HG03025 (cell line): ENCODE measurements around the gene DDX41.

ENCODE experiments used
- ATAC-seq: cut with Tn5 transposase; IDR thresholded peaks from one replicate; pipeline ENCODE4 v1.9.1; 2021; ENCODE audit warnings: mild to moderate bottlenecking, moderate library complexity; ENCODE audit not compliant: unreplicated experiment, low FRiP score

The DDX41 gene

DNA sequence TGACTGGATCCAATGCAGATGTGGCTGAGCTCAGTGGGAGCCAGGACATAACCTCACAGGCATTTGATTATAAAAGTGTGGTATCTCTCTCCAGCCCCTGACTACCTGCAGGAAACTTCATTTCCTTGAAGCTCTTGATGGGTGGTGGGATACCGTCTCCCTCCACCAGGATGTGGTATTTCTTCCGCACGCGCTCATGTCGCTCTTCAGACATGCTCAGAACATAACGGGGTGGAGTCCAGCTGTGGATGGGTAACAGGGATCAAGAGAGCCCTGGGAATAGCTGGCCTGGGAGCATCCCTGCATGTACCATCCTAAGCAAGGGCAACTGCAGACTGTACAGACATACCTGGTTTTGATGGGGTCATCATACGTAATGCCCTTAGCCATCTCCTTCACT is 1.2 kb downstream of the DDX41 start:
- ATAC-seq: no peak

DNA sequence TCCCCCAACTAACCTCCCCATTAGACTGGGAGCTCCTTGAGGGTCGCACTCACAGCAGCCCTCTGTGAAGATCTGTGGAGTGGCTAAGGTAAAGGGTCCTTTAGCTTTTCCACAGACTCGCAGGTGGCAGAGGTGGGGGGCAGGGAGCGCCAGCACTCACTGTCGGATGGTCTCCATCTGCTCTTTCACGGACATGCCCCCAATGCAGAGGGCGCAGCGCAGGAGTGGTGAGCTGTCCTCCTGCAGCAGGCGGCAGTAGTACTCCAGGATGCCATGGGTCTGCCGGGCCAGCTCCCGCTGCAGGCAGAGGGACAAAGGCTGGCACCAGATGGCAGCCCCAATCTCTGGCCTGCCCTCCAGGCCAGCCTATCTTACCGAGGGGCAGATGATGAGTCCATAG is 2.2 kb downstream of the DDX41 start:
- no peak for ATAC-seq

DNA sequence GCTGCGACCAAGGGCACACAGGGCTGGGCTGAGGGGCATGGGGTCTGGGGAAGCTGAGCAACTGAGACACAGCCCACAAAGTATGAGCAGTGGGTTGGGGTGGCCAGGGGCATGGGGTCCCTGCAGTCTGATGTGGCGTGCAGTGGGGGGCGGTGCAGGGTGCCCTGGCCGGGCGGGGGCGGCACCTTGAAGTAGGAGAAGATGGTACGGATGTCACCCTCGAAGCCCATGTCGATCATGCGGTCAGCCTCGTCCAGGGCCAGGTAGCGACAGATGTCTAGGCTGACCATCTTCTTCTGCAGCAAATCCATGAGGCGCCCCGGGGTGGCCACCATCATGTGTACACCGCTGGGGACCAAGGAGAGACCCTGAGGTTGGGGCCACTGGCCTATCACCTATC is 3.3 kb downstream of the DDX41 start:
- no peak for ATAC-seq

DNA sequence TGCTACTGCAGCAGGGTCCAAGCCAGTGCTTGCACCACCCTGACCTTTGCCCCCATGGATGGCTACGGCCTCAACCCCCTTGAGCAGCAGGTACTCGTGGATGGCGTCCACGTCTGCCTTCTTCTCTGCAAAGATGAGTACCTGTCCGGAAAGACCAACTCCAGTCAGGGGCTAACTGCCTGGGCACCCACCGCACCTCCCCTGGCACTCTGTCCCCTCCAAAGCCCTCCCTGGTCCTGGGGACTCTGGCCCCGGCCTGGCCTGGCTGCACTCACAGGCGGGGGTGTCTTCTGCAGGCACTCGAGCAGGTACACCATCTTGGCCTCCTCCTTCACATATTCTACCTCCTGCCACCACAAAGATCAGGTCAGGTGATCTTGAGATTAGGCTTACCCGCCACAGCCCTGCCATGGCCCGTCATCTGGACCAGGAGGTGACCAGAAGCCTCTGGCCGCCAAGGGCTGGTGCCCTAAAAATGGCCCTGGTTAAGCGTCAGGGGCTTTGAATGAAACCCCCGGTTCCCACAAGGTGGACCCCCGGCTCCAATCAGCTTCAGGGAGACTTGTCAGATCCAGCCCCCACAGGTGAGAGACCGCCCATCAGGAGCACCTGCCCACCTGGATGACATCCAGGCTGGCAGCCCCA is 3.9 kb downstream of the DDX41 start:
- no peak for ATAC-seq

DNA sequence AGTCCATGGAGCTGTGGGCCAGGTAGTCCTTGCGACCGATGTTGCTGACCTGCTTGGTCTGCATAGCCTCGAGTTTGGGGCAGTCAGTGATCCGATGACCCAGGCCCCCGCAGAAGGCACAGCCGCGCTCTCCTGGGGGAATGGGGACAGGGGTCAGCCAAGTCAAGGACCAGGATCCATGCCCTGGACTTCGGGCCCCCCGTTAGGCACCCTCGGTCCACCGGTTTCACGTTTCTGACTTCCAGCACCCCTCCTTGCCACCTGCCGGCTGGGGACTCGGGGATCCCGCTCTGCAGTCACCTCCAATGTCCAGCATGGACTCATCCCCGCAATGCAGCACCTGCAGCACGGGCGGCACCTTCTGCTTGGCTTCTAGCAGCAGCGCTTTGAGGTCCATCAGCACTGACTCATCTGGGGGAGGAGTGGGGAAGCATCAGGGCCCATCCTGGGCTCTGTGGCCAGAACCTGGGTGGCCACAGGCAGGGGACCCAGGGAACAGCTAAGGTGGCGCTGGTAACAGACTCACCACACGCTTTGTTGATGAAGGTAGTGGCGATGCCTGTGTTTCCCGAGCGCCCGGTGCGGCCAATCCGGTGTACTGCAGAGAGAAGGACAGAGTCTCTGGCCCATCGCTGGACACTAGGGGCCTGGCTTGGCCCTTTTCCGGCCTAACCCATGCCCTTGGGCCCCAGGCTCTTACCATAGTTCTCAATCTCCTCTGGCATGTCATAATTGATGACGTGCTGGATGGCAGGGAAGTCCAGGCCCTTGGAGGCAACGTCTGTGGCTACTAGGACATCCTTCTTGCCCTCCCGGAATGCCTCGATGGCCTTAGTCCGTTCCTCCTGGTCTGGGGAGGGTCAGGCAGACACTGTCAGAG is 4.7 kb downstream of the DDX41 start:
- ATAC-seq: no peak

DNA sequence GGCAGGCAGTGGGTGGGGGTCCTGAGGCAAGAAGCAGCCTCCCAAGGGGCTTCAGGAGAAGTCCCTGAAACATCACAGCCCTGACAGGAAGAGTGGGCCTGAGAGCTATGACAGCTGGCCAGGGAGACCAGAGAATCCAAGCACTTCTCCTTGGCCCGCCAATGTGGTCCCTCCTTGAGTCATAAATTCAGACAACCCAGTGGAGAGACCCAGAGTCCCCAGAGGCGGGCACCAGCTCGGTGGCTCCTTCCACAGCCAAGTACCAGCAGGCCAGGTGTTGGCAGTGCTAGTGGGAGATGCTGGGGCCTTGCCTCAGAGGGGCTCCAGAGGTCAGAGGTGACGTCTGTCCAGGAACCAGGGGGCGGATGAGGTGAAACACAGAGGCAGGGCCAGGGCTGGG is 5.6 kb downstream of the DDX41 start:
- ATAC-seq: no peak

DNA sequence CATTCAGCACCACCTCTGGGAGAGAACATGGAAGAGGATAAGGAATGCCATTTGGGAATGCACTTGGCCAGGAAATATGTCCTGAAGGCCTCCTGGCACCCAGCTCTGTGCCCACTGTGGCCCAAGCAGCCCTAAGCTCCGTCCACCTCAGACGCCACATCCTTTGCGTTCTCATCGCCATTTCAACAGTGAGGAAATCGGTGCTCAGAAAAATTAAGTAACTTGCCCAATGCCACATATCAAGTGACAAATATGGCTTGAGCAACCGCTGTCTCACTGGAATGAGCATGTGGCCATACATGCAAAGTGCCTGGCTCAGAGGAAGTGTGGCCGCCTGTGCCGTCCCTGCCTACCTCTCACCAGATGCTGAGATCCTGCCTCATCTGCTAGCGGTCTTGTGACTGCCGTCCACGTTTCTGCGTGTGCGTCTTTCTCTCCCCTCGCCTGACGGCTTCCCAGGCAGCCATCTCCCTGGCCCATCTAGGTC is 6.2 kb downstream of the DDX41 start:
- no peak for ATAC-seq

DNA sequence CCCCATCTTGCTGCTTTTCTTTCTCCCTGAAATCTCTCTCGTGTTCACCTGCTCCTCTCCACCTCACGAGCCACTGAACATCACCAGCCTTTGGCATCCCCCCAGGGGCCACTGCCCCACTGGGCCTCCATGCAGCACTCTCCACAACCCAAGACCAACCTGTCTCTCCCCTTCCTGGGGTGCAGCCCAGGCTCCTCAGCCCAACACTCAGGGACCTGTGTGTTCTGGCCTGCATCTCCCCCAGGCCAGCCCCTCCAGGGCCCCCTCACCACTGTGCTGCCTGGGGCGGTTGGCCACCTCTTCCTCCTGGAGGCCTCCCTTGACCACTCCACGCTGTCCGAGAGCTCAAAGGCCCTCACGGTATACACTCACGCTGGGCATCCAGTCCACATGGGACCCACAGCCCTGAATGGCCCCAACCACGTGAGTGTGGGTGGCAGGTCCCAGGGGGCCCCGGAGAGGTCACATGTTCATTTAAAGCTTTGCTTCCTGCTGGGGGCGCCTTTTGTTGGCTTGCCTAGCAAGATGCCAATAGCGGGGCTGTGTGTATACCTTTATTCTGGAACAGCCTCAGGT is 6.7 kb downstream of the DDX41 start:
- no peak for ATAC-seq

DNA sequence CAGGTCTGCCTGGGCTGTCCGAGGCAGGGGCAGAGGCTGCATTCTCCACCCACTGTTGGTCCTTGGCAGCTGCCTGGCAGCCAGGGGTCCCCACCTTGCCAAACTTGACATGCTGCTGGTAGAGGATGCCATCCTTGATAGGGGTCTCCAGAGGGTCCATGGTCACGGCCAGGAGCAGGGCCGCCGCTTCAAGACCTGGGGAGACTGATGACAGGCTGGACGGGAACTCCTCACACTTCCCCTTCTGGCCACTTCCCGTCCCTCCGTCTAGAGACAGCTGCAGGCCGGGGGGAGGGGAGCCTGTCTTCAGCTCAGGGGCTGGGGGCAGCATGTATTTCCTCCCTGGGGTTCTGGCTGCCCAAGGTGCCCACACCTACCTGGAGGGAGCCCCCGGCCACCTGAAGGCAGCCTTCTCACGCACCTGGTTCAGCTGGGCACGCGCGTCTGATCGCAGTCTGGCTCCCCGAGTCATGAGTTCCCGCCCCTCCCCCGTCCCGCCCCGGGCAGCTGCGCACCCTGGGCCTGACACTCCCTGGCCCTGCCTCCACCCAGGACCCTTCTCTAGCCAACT is 7.3 kb downstream of the DDX41 start, which contains the start of gene DOK3:
Gene DOK3 (minus strand): TSS at position 446 of the 571 bp plus-strand sequence. CDS start 286 bp downstream, at position 160.
- ATAC-seq: no peak

DNA sequence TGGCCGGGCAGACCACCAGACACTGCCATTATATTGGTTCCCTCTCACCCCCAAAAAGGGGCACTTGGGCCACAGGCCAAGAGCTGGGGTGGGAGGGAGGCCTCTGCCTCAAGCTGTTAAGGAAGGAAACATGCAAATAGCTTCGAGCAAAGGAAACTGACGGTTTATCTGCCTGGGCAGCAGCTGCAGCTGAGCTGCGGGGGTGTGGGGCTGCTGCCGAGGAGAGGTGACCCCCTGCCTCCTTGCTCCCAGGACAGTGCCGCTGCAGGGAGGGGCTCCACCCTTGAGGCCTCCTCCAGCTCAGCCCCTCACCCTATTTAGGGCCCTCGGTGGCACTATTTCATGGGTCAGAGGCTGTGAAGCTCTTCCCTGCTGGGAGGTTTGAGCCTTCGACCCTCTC is 7.9 kb downstream of the DDX41 start:
- ATAC-seq: no peak

DNA sequence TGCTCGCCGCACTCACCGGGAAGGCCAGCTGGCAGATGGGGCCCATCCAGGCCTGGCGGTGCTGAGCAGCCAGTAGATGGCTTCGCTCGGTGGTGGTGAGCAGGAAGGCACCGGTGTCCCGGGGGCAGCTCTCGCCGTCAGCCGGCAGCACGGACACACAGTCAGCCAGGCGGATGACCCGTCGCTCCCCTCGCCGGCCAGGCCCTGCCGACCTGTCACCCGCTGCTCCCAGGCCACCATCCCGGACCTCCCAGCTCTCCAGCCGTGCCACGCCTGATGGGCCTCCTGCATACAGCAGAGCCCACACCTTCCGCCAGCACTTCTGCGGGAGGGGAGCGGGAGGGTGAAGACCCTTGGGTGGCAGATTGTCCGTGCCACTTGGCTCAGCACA is 8.5 kb downstream of the DDX41 start:
- ATAC-seq: no peak

DNA sequence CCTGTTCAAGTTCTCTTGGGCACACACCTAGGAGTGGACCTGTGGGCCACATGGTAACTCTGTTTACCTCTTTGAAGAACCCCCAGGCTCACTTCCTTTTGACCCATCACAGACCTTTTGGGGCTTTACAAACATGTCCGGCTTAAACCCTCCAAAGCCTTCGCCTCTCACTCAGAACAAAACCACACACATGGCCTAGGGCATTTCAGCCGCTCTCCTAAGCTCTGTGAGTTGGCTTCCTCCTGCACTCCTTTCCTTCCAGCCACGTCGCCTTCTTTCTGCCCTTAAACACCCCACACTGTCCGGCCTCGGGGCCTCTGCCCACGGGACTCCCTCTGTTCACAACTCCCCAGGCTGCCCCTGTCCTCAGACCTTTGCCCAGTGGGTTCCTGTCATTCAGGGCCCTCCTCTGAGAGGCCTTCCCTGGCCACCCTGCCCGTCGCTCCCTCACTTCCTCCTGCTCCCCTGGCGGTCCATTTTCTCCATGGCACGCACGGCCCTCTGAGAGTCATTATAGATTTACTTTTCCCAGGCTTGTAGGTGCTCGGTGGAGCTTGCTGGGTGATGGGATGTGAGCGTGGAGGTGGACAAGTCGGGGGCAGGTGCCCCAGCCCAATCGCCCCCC is 9.1 kb downstream of the DDX41 start:
- ATAC-seq: no peak

DNA sequence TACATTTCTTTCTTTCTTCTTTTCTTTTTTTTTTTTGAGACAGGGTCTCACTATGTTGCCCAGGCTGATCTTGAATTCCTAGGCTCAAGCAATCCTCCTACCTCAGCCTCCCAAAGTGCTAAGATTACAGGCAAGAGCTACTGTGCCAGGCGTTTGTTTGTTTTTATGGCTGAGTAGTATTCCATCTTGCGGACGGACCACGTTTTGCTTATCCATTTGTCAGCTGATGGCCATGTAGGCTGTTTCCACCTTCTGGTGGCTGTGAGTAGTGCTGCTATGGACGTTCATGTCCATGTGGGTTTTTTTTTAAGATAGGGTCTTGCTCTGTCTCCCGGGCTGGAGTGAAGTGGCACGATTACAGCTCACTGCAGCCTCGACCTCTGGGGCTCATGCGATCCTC is 9.6 kb downstream of the DDX41 start:
- ATAC-seq: no peak

DNA sequence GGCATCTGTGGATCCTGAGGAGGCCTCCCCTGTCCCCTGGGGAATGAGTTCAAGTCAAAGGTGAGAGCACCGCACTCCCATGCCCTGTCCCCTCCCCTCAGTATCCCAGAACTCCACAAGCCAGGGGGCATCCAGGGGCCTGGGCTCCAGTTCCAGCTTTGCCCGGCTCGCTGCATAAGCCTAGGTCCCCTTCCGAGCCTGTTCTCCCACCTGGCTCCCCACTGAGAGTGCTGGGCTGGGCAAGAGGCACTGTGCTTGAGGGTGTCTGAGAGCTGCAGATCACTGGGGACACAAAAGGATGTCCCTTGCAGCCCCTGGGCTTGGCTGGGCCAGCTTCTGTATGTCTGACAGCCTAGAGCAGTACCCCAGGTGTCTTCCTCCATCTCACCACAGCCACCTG is 11.7 kb downstream of the DDX41 start:
- ATAC-seq: no peak

DNA sequence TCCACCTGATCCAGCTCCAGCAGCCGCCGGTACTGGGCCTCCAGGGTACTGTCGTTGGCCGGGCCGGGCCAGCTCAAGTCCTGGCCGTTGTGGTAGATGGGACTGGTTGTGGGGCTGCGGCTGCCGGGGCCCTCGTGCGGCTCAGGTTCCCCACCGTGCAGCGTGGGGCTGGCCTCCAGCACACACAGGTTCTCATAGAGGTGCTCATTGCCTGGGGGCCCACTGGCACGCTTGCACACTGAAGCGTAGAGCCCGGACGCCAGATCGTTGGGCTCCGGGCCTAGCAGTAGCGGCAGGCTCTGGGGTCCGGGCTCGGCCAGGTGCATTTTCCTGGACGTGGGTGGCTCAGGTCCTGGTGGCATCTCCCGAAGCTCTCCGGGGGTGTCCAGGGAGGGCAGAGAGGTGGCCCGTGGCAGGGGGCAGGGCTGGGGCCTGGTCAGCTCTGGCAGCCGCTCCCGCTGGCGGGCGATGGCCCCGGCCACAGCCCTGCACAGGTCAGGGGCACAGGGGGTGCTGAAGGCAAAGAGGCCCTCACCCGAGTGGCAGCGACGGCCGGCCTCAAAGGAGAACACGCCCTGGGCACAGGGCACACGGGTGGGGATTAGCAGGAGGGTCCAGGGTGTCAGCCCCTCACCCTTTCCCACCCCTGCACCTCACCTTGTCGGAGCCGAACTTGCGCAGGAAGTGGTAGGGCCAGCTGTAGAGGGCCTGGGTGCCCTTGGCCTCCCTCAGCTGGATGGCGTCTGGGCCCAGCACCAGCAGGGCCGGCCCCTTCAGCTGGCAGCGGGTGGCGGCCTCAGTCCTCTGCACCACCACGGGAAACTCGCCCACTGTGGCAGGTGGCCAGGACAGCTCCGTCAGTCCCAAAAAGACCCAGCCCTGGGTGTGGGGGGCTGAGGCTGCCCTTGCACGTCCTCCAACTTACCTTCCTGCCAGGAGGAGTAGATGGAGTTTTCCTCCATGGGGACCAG is 12.4 kb downstream of the DDX41 start:
- ATAC-seq: no peak

DNA sequence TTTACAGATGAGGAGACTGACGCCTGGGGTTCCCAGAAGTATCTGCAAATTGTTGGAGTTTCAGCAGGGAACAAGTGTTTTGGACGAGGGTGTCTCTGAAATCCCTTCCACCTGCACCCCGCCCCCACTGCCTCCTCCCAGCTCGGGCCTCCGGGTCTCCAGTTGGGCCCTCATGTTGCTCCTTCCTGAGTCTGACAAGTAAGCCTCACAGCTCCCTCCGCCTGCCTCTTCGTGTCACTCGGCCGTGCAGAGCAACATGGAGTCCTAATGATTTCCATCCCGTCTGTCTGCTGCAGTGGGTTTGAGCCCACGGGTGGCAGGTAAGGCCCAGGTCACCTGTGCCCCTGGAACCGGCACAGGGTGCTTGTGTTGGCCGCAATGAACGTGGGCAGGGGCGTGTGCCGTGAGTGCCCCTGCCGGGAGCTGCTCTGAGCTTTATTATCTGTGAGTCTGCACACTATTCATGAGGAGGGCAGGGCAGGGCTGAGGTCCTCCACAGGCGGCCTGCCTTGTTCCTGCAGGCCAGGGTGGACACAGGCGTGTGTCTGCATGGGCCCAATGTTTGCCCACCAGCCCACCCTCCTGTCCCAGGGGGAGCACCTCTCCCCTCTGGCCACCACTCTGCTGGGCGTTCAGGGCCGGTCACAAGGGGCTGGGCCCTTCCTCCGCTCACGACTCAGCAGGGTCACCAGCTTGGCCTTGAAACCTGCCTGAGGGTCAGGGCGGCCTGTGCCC is 13.2 kb downstream of the DDX41 start:
- ATAC-seq: no peak

DNA sequence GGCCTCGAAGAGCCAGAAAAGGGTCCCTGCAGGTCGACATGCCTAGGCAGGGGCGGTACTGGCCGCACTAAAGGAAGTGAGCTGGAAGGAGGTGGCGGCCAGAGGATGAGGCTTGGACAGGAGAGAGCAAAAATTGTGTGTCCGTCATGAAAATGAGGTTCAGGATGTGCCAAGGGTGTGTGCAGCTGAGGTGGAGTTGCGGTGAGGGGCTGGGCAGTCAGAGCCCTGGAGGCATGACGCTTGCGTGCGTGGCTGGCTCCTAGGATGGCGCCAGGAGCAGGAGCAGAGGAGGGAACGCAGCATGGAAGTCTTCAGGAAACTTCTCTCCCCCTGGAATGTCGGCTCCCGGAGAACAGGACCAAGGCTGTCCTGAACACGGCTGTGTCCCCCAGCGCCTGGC is 13.9 kb downstream of the DDX41 start:
- ATAC-seq: no peak

DNA sequence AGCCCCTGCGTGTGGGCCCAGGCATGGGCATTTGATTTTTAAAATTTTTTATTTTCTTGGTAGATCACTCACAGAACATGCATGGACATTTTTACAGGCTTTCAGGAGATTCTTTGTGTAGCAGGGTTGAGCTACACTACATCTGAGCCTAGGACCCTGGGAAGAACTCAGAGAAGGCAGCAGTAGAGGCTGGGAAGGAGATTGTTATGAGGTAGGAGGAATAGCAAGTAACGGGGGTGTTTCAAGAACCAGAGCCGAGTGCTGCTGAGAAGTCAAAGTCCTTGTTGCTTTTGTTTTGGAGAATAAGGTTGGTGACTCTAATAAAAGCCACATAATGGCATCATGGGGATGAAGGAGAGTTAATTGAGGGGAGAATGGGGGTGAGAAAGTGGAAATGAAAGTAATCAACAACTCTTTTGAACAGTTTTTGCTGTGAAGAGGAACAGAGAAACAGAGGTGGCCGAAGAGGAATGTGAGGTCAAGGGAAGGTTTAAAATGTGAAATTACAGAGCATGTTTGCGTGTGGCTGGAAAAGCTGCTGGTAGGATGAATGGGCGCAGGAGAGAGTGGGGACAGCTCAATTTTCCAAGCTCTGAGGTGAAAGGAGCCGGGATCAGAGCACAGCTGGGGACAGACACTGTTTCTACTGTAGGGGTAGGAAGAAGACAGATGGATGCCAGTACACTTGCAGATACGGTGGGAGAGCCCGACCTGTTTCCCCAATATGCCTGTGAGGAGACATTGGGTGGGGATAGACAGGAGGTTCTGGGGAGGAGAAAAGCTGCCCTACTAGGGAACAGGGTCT is 14.7 kb downstream of the DDX41 start:
- no peak for ATAC-seq
